MCF 10A (cell line): ENCODE results near the gene CD79A. TPM values are rescaled to one million over a fixed set of nuclear protein-coding genes. Genes with fewer than 3 reads are reported as not detected.

ENCODE experiments used
- BruUV-seq: library from RNA; stranded (reverse); fragments of 400-500 nt; replicated peaks from 2 replicates; lab custom pipeline; 2021; lab: Mats Ljungman, UMichigan
- CTCF ChIA-PET: fragments of 300-600 bp; sonication (Branson Sonifier 250); formaldehyde crosslinking; extraction: SDS; loops from one replicate; lab custom pipeline; 2021; ENCODE audit warnings: antibody characterized with exemption, inconsistent platforms; lab: Yijun Ruan, JAX
- POLR2A ChIA-PET: fragments of 300-600, 350-650 bp; sonication (Branson Sonifier 250); formaldehyde crosslinking; extraction: SDS; loops from one replicate; lab custom pipeline; 2020; ENCODE audit warnings: antibody characterized with exemption, inconsistent platforms; lab: Yijun Ruan, JAX
- DNase-seq: peaks from one replicate; pipeline ENCODE4 v3.0.0-alpha.2; 2018; ENCODE audit not compliant: unreplicated experiment
- H3K27ac Mint-ChIP-seq: one replicate; pipeline ENCODE4 v1.8.0; 2022; ENCODE audit warnings: mild to moderate bottlenecking, low read depth, mixed read lengths; ENCODE audit not compliant: unreplicated experiment
- H3K27me3 Mint-ChIP-seq: one replicate; pipeline ENCODE4 v1.8.0; 2022; ENCODE audit warnings: mixed read lengths; ENCODE audit not compliant: insufficient read depth, unreplicated experiment
- H3K36me3 Mint-ChIP-seq: one replicate; pipeline ENCODE4 v1.8.0; 2022; ENCODE audit warnings: mild to moderate bottlenecking, moderate library complexity, mixed read lengths; ENCODE audit not compliant: insufficient read depth, unreplicated experiment
- H3K4me1 Mint-ChIP-seq: one replicate; pipeline ENCODE4 v1.8.0; 2022; ENCODE audit warnings: mixed read lengths; ENCODE audit not compliant: insufficient read depth, unreplicated experiment
- H3K4me3 Mint-ChIP-seq: one replicate; pipeline ENCODE4 v1.8.0; 2022; ENCODE audit warnings: mild to moderate bottlenecking, moderate library complexity, mixed read lengths; ENCODE audit not compliant: unreplicated experiment
- H3K9me3 Mint-ChIP-seq: one replicate; pipeline ENCODE4 v1.8.0; 2022; ENCODE audit warnings: mixed read lengths; ENCODE audit not compliant: unreplicated experiment
- intact Hi-C: fragments of 100-400 bp; cut with micrococcal nuclease; formaldehyde crosslinking; loops from 2 replicates; pipeline ENCODE4 v1.14.1; 2022
- total RNA-seq: library from RNA; stranded (reverse); gene quantifications from 2 replicates; pipeline ENCODE4 v1.2.3, GENCODE V29; 2022
- TF ChIP-seq, protein P1 (sequence below): fragments of 200-600 bp; IDR thresholded peaks from one replicate; pipeline ENCODE4 v1.8.0; 2022; ENCODE audit warnings: antibody characterized with exemption, mild to moderate bottlenecking; ENCODE audit not compliant: unreplicated experiment

The CD79A gene
- total RNA-seq, 1 experiment from 2014 or later, result not detected

DNA sequence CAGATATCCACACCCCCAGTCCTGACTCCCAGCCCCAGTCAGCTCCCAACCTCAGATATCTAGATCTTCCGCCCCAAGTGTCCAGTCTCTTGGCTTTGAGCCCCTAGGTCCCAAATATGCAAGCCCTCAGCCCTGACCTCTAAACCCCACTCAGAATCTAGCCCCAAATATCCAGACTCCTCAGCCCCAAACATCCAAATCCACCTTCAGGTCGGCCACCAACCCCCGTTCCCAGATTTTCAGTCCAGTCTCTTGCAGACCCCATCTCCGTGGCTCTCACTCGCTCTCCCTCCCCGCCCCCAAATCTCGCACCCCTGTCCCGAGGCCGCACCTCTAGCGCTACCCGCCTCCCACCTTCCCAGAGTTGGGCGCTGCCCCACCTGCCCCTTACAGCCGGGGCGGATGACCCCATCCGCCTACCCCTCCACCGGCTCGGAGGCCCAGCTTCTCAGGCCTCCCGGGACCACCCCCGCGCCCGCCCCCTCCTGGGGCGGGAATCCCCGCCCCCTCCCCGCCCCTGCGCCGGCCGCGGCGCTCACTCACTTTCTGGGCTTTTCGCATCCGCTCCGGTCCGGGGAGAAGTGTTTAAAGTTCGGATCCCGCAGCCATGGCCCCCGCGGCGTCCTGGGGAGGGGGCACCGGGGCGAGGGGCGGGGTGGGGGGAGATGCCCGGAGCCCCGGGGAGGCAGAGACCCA lies 50.6 kb downstream of the CD79A start:
- no peaks in the 10 kb centered on the region for H3K36me3 Mint-ChIP-seq

DNA sequence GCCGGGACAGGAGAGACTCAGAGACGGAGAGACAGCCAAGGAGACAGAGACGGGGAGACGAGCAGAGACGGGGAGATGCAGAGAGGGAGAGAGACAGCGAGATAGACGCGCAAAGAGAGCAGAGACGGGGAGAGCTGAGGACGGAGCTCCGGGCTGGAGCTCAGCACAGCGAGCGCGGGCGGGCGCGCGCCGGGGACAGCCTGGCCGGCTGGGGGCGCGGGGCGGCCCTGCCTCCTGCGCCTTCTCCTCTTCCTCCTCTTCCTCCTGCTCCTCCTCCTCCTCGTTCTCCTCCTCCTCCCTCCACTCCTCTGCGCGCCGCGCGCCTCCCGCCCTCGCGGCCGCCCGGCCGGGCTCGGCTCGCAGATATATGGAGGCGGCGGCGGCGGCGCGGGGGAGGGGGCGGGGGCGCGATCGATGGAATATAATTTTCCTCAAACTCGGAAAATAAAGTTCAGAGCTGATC lies 51.2 kb downstream of the CD79A start, which contains the start of gene ERFL:
Gene ERFL, minus strand, starts transcription at position 229 of the 463 bp plus-strand sequence. CDS start 15,530 bp downstream, outside the sequence.
- Mint-ChIP-seq H3K36me3 (no peaks in the 10 kb centered on the region), H3K27me3 (peaks cover 19% of the 10 kb centered on the region), H3K4me1 (peaks cover 9% of the 10 kb centered on the region), H3K4me3 (no peak within 1 kb of the TSS), H3K9me3 (no peaks in the 10 kb centered on the region), H3K27ac (no peak within 1 kb of the TSS)
- CTCF ChIA-PET, result interaction anchor here (0.6 to 0.7 kb wide), 2 partner anchors 593 to 1582 kb away, joined by 3 read pairs; no protein-coding TSS in a partner anchor
- DNase-seq, result no peak
- POLR2A ChIA-PET, result no interaction called here
- no TSS peak for BruUV-seq
- TF ChIP-seq, protein P1, sequence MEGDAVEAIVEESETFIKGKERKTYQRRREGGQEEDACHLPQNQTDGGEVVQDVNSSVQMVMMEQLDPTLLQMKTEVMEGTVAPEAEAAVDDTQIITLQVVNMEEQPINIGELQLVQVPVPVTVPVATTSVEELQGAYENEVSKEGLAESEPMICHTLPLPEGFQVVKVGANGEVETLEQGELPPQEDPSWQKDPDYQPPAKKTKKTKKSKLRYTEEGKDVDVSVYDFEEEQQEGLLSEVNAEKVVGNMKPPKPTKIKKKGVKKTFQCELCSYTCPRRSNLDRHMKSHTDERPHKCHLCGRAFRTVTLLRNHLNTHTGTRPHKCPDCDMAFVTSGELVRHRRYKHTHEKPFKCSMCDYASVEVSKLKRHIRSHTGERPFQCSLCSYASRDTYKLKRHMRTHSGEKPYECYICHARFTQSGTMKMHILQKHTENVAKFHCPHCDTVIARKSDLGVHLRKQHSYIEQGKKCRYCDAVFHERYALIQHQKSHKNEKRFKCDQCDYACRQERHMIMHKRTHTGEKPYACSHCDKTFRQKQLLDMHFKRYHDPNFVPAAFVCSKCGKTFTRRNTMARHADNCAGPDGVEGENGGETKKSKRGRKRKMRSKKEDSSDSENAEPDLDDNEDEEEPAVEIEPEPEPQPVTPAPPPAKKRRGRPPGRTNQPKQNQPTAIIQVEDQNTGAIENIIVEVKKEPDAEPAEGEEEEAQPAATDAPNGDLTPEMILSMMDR, result no peak
- intact Hi-C loops, result no loop called here

More for the DNA sequence above, 50.6 kb downstream of the CD79A start:
- ChIA-PET POLR2A (no interaction called here), CTCF (interaction anchor here (0.6 kb wide), 1 partner anchor 593 kb away, joined by 3 read pairs; no protein-coding TSS in a partner anchor)
- peaks cover 19% of the 10 kb centered on the region for H3K27me3 Mint-ChIP-seq
- no peak overlapping the region for H3K27ac Mint-ChIP-seq
- TF ChIP-seq, protein P1, result no peak
- peaks cover 12% of the 10 kb centered on the region for H3K4me1 Mint-ChIP-seq
- H3K9me3 Mint-ChIP-seq, result no peaks in the 10 kb centered on the region
- intact Hi-C loops, result no loop called here
- no peak for DNase-seq
- no TSS peak for BruUV-seq
- H3K4me3 Mint-ChIP-seq, result no peak overlapping the region

DNA sequence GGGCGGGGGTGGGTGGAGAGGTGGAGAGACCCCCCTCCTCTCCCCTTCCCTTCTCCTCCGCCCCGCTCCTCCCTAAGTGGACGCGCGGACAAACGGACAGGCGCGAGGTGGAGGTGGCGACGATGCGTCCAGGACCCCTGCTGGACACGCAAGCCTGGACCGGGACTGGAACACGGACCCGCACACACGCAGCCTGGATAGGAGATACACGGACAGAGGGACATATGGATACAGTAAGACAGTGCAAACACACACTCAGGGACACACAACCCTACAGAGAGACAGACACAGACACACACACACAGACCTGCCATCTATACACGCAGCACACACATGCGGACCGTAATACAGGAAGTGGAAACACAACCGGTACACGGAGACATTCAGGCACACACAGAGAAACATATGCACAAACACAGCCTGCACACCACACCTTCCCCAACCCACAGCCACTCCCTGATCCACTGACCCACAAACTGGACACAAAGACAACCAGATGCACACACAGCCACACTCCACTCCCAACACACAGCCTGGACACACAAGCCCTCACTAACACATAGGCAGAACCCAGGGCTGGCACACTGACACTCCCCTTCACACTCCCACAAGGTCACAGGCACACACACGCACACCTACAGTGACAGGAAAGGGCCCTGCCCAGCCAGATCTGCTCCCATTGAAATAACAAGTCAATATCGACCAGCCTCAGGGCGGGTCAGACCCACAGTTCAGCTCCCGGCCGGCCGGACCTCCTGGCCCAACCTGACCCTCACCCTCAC lies 51.9 kb downstream of the CD79A start:
- Mint-ChIP-seq H3K4me1 (peaks cover 7% of the 10 kb centered on the region), H3K9me3 (no peaks in the 10 kb centered on the region), H3K27me3 (peaks cover 19% of the 10 kb centered on the region), H3K4me3 (no peak overlapping the region), H3K36me3 (no peaks in the 10 kb centered on the region), H3K27ac (no peak overlapping the region)
- BruUV-seq, result no TSS peak
- ChIA-PET POLR2A (no interaction called here), CTCF (interaction anchor here (0.7 kb wide), 1 partner anchor 1583 kb away, joined by 3 read pairs; no protein-coding TSS in a partner anchor)
- TF ChIP-seq, protein P1, result no peak
- no peak for DNase-seq
- intact Hi-C loops, result no loop called here

DNA sequence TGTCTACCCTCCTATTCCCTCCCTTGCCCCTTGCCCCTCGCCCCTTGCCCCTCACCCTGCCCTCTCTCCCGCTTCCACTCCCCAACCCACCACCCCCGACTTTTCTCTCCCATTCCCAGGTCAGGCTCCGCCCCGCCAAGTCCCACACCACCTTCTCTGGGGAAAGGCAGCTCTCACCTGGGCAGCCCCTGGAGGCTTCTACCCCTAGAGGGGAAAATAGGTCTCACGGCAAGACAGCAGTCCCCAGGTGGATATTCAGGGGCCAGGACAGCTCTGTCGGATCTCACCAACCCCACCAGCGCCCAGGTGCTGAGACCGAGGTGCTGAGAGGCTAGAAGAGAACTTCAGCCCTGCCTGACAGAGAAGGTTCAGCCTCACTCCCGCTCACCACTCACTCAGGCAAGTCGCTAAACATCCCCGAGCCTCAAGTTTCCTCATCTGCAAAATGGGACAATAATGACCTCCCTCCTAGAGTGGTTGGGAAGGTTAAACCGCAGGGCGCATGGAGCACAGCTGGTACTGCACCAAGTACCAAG lies 52.5 kb downstream of the CD79A start:
- CTCF ChIA-PET, result no interaction called here
- Mint-ChIP-seq H3K4me1 (peaks cover 7% of the 10 kb centered on the region), H3K4me3 (no peak overlapping the region), H3K27me3 (peaks cover 26% of the 10 kb centered on the region), H3K27ac (no peak overlapping the region), H3K9me3 (no peaks in the 10 kb centered on the region), H3K36me3 (no peaks in the 10 kb centered on the region)
- no peak for DNase-seq
- no TSS peak for BruUV-seq
- POLR2A ChIA-PET, result no interaction called here
- TF ChIP-seq, protein P1, result no peak
- intact Hi-C loops, result no loop called here
